Bladder microvascular endothelial cell (primary cell): ENCODE data around the gene KLHL2. TPM values are rescaled to one million over a fixed set of nuclear protein-coding genes. Genes with fewer than 3 reads are reported as not detected.

ENCODE experiments used
- total RNA-seq: library from RNA; depleted of rRNA; stranded (reverse); fragments of >200 nt; gene quantifications from 2 replicates; pipeline ENCODE4 v1.2.3, GENCODE V29; 2014

The KLHL2 gene
- 24.9 and 34.7 TPM in 2 replicates for total RNA-seq

GRCh38 chr4:165207431-165208220 lies at the start of gene KLHL2:
Gene KLHL2 (plus strand): TSS chr4:165207561. CDS start chr4:165207877, 316 bp downstream.

GRCh38 chr4:165327211-165328100 lies 120.1 kb downstream of the KLHL2 start, which contains the start of gene MSMO1:
Gene MSMO1 (plus strand): TSS chr4:165327669. CDS start chr4:165333371, 5,702 bp downstream.

Other genes starting within 250 kb of the KLHL2 start
- gene TRIM61, start 229.9 kb upstream of the KLHL2 start, total RNA-seq, result not detected in 2 replicates
- not detected in 2 replicates for gene TRIM60, start 175.6 kb upstream of the KLHL2 start, total RNA-seq
- gene TRIM75, start 153.7 kb upstream of the KLHL2 start, total RNA-seq, result not detected in 2 replicates
- 2.9 and 16.9 TPM in 2 replicates for gene TMEM192, start 94.7 kb upstream of the KLHL2 start, total RNA-seq
- 53.1 and 120 TPM in 2 replicates for gene MSMO1, start 120.1 kb downstream of the KLHL2 start, total RNA-seq
- 1.6 and 2.1 TPM in 2 replicates for gene CPE, start 171.4 kb downstream of the KLHL2 start, total RNA-seq